ENCODE measurements around the gene SLC5A9.

Gene SLC5A9

GRCh38 chr1:48222501-48223242, at the start of gene SLC5A9:
Gene SLC5A9 (plus strand): TSS chr1:48222716. CDS start chr1:48222737, 21 bp downstream.
- Histone ChIP-seq H3K27ac (ENCODE audit: poor library complexity, severe bottlenecking) (no peak within 1 kb of the TSS), H3K4me1 (ENCODE audit: insufficient read depth, poor library complexity, severe bottlenecking) (no peaks in the 10 kb centered on the region), H3K4me3 (ENCODE audit: severe bottlenecking) (no peak within 1 kb of the TSS), H3K27me3 (ENCODE audit: insufficient read depth, poor library complexity, severe bottlenecking) (no peaks in the 10 kb centered on the region), H3K9me3 (ENCODE audit: severe bottlenecking) (no peaks in the 10 kb centered on the region), H3K36me3 (ENCODE audit: low read depth) (no peaks in the 10 kb centered on the region)
- TF ChIP-seq CTCF (IDR thresholded peaks at IDR 0.05; ENCODE audit: poor library complexity, severe bottlenecking): no peak
- DNase-seq (ENCODE audit: low spot score) (no peak), ATAC-seq (ENCODE audit: low read depth) (no peak)

- no peaks in the 10 kb centered on the region for H3K9me3 ChIP-seq (ENCODE audit: severe bottlenecking)
- H3K36me3 ChIP-seq (ENCODE audit: low read depth): no peaks in the 10 kb centered on the region
- H3K4me1 ChIP-seq (ENCODE audit: insufficient read depth, poor library complexity, severe bottlenecking): no peaks in the 10 kb centered on the region
- DNase-seq (ENCODE audit: low spot score): no peak
- H3K4me3 ChIP-seq (ENCODE audit: severe bottlenecking): no peak overlapping the region
- H3K27ac ChIP-seq (ENCODE audit: poor library complexity, severe bottlenecking): no peak overlapping the region
- no peaks in the 10 kb centered on the region for H3K27me3 ChIP-seq (ENCODE audit: insufficient read depth, poor library complexity, severe bottlenecking)
- no peak for TF ChIP-seq CTCF (IDR thresholded peaks at IDR 0.05; ENCODE audit: poor library complexity, severe bottlenecking)
- ATAC-seq (ENCODE audit: low read depth): no peak
Observed at GRCh38 chr1:48175116-48175515, 47.4 kb upstream of the SLC5A9 start.

- Histone ChIP-seq H3K27ac (ENCODE audit: poor library complexity, severe bottlenecking) (no peak overlapping the region), H3K4me1 (ENCODE audit: insufficient read depth, poor library complexity, severe bottlenecking) (no peaks in the 10 kb centered on the region), H3K4me3 (ENCODE audit: severe bottlenecking) (no peak overlapping the region), H3K9me3 (ENCODE audit: severe bottlenecking) (no peaks in the 10 kb centered on the region), H3K36me3 (ENCODE audit: low read depth) (no peaks in the 10 kb centered on the region), H3K27me3 (ENCODE audit: insufficient read depth, poor library complexity, severe bottlenecking) (no peaks in the 10 kb centered on the region)
- no peak for DNase-seq (ENCODE audit: low spot score)
- no peak for TF ChIP-seq CTCF (IDR thresholded peaks at IDR 0.05; ENCODE audit: poor library complexity, severe bottlenecking)
- no peak for ATAC-seq (ENCODE audit: low read depth)
Observed at GRCh38 chr1:48177257-48177656, 45.3 kb upstream of the SLC5A9 start.

GRCh38 chr1:48181669-48182367, 40.7 kb upstream of the SLC5A9 start:
- H3K4me1 ChIP-seq (ENCODE audit: insufficient read depth, poor library complexity, severe bottlenecking): no peaks in the 10 kb centered on the region
- DNase-seq (ENCODE audit: low spot score): no peak
- no peak for TF ChIP-seq CTCF (IDR thresholded peaks at IDR 0.05; ENCODE audit: poor library complexity, severe bottlenecking)
- H3K9me3 ChIP-seq (ENCODE audit: severe bottlenecking): no peaks in the 10 kb centered on the region
- no peak overlapping the region for H3K4me3 ChIP-seq (ENCODE audit: severe bottlenecking)
- no peak overlapping the region for H3K27ac ChIP-seq (ENCODE audit: poor library complexity, severe bottlenecking)
- ATAC-seq (ENCODE audit: low read depth): no peak
- H3K27me3 ChIP-seq (ENCODE audit: insufficient read depth, poor library complexity, severe bottlenecking): no peaks in the 10 kb centered on the region
- H3K36me3 ChIP-seq (ENCODE audit: low read depth): no peaks in the 10 kb centered on the region

DNA sequence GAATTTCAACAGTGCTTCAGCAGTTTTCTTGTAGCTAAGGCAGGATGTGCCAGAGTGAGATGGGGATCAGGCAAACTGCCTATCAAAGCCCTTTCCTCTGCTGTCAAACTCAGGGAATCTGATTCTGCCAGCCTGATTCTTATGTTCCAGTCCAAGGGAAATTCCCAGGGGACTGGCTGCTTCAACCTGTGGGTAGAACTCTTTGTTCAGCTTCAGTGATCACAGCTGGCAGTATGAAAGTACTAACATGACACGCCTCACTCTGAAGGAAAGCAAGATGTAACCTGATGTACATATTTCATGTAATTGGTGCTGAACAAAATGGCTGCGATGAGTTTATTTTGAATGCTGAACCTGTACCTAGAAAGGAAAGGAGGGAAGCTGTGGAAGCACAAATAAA, 40.1 kb upstream of the SLC5A9 start:
- ATAC-seq (ENCODE audit: low read depth) (no peak), DNase-seq (ENCODE audit: low spot score) (no peak)
- Histone ChIP-seq H3K9me3 (ENCODE audit: severe bottlenecking) (peaks cover 3% of the 10 kb centered on the region), H3K27me3 (ENCODE audit: insufficient read depth, poor library complexity, severe bottlenecking) (no peaks in the 10 kb centered on the region), H3K4me1 (ENCODE audit: insufficient read depth, poor library complexity, severe bottlenecking) (no peaks in the 10 kb centered on the region), H3K36me3 (ENCODE audit: low read depth) (no peaks in the 10 kb centered on the region), H3K4me3 (ENCODE audit: severe bottlenecking) (no peak overlapping the region), H3K27ac (ENCODE audit: poor library complexity, severe bottlenecking) (no peak overlapping the region)
- TF ChIP-seq CTCF (IDR thresholded peaks at IDR 0.05; ENCODE audit: poor library complexity, severe bottlenecking): no peak
